SK-N-SH (cell line): ENCODE results near the gene PRUNE1. TPM values are rescaled to one million over a fixed set of nuclear protein-coding genes. Genes with fewer than 3 reads are reported as not detected.

Experiments used
- CTCF ChIA-PET: fragments of 300-600, 350-600 bp; formaldehyde crosslinking; extraction: SDS; loops from one replicate; lab custom pipeline; 2021; lab: Yijun Ruan, JAX
- POLR2A ChIA-PET: fragments of 350-600 bp; sonication (Branson Sonifier 250); formaldehyde crosslinking; extraction: SDS; loops from one replicate; lab custom pipeline; 2020; ENCODE audit warnings: antibody characterized with exemption, inconsistent platforms; lab: Yijun Ruan, JAX
- DNase-seq: peaks from one replicate; pipeline ENCODE4 v3.0.0; 2012
- H2AFZ ChIP-seq: fragments of 200-600 bp; sonication (generic); 2 replicates; pipeline ENCODE4 v1.8.1; 2016; ENCODE audit warnings: antibody characterized with exemption, mild to moderate bottlenecking, low read depth
- H3F3A ChIP-seq: fragments of 200-600 bp; sonication (generic); replicated peaks from 2 replicates; pipeline ENCODE3; 2016; ENCODE audit warnings: antibody characterized with exemption, mild to moderate bottlenecking; ENCODE audit not compliant: insufficient read depth
- H3K27ac ChIP-seq, 2 experiments: fragments of 200-500 bp in 1 of 2; fragments of 200-600 bp in 1 of 2; sonication (Bioruptor generic) in 1 of 2; sonication (generic), shearing (Covaris generic) in 1 of 2; 2 replicates each; pipeline versions ENCODE4 v1.5.1 to v1.6.1; 2014 to 2016; ENCODE audit warnings: low read depth in 2 of 2, inconsistent platforms in 1 of 2, low read length in 1 of 2, mild to moderate bottlenecking in 1 of 2, mixed read lengths in 1 of 2
- H3K27me3 ChIP-seq: fragments of 200-600 bp; sonication (generic), shearing (Covaris generic); 2 replicates; pipeline ENCODE4 v1.6.1; 2016; ENCODE audit warnings: mixed run types; ENCODE audit not compliant: insufficient read depth
- H3K36me3 ChIP-seq, 2 experiments: fragments of 200-500 bp in 1 of 2; fragments of 200-600 bp in 1 of 2; sonication (Bioruptor generic) in 1 of 2; sonication (generic) in 1 of 2; replicated peaks in 1 of 2; 2 replicates each; pipeline versions ENCODE3 to v1.5.1; 2014 to 2016; ENCODE audit warnings: low read length in 1 of 2, mild to moderate bottlenecking in 1 of 2; ENCODE audit not compliant: insufficient read depth in 2 of 2, control insufficient read depth in 1 of 2
- H3K4me1 ChIP-seq, 2 experiments: fragments of 200-500 bp in 1 of 2; fragments of 200-600 bp in 1 of 2; sonication (Bioruptor generic) in 1 of 2; sonication (generic), shearing (Covaris generic) in 1 of 2; 2 replicates each; pipeline versions ENCODE4 v1.5.1 to v1.6.1; 2014 to 2016; ENCODE audit warnings: low read depth in 1 of 2, low read length in 1 of 2, mixed run types in 1 of 2; ENCODE audit not compliant: insufficient read depth in 2 of 2, control insufficient read depth in 1 of 2
- H3K4me2 ChIP-seq: fragments of 200-600 bp; sonication (generic), shearing (Covaris generic); 2 replicates; pipeline ENCODE4 v1.6.1; 2017; ENCODE audit warnings: mixed run types
- H3K4me3 ChIP-seq, 2 experiments: fragments of 200-500 bp in 1 of 2; fragments of 200-600 bp in 1 of 2; sonication (Bioruptor generic) in 1 of 2; sonication (generic), shearing (Covaris generic) in 1 of 2; 2 replicates each; pipeline versions ENCODE4 v1.5.1 to v1.8.1; 2014 to 2016; ENCODE audit warnings: low read depth in 2 of 2, inconsistent platforms in 1 of 2, low read length in 1 of 2, mild to moderate bottlenecking in 1 of 2, mixed read lengths in 1 of 2, moderate library complexity in 1 of 2
- H3K79me2 ChIP-seq: fragments of 200-600 bp; sonication (generic); 2 replicates; pipeline ENCODE4 v1.8.1; 2017; ENCODE audit warnings: mild to moderate bottlenecking; ENCODE audit not compliant: insufficient read depth
- H3K9ac ChIP-seq: fragments of 200-600 bp; sonication (generic); 2 replicates; pipeline ENCODE4 v1.6.1; 2017; ENCODE audit warnings: mixed run types
- H3K9me2 ChIP-seq: fragments of 200-600 bp; sonication (generic); 2 replicates; pipeline ENCODE4 v1.6.1; 2017; ENCODE audit warnings: mixed run types
- H3K9me3 ChIP-seq: fragments of 200-600 bp; sonication (generic); 2 replicates; pipeline ENCODE4 v1.6.1; 2017; ENCODE audit warnings: mixed run types, mild to moderate bottlenecking, moderate library complexity
- H4K20me1 ChIP-seq: fragments of 200-600 bp; sonication (generic); 2 replicates; pipeline ENCODE4 v1.6.1; 2017; ENCODE audit warnings: mild to moderate bottlenecking, mixed run types; ENCODE audit not compliant: insufficient read depth
- ELF1 ChIP-seq: IDR thresholded peaks from 2 replicates; pipeline ENCODE4 v1.4.0; 2012
- EZH2phosphoT487 ChIP-seq: fragments of 200-600 bp; sonication (generic); IDR thresholded peaks from 2 replicates; pipeline ENCODE4 v1.6.1; 2017; ENCODE audit warnings: low read depth, mixed run types, mild to moderate bottlenecking, antibody characterized with exemption, moderate library complexity, borderline replicate concordance
- MEF2A ChIP-seq: IDR thresholded peaks from 2 replicates; pipeline ENCODE4 v1.4.0; 2012; ENCODE audit warnings: low read depth, borderline replicate concordance
- NRF1 ChIP-seq: IDR thresholded peaks from 2 replicates; pipeline ENCODE4 v1.6.1; 2012; ENCODE audit warnings: low read depth, mild to moderate bottlenecking, low read length
- PBX3 ChIP-seq: IDR thresholded peaks from 2 replicates; pipeline ENCODE4; 2012
- RAD21 ChIP-seq: IDR thresholded peaks from 2 replicates; pipeline ENCODE4 v1.6.1; 2012; ENCODE audit warnings: mild to moderate bottlenecking, low read length
- RFX5 ChIP-seq: IDR thresholded peaks from 2 replicates; pipeline ENCODE4 v1.6.1; 2012; ENCODE audit warnings: mild to moderate bottlenecking, improper control_type of control experiment, low read length
- YY1 ChIP-seq: IDR thresholded peaks from 2 replicates; pipeline ENCODE4 v1.4.0; 2012; ENCODE audit warnings: low read depth, mild to moderate bottlenecking
- ZBTB33 ChIP-seq: IDR thresholded peaks from 2 replicates; pipeline ENCODE4 v1.4.0; 2012; ENCODE audit warnings: low read depth, borderline replicate concordance
- WGBS: methylation state at CpG from one replicate; pipeline ENCODE4 v1.1.6; 2017; ENCODE audit warnings: low lambda C conversion rate; 5-methylcytosine and 5-hydroxymethylcytosine counted together
- polyA plus RNA-seq, 3 experiments: library from polyadenylated mRNA; depleted of rRNA; stranded (reverse); fragments of >200 nt; gene quantifications; 2 replicates each; pipeline ENCODE4 v1.2.3, GENCODE V29; 2012
- TF ChIP-seq, protein P1 (sequence below): IDR thresholded peaks from 2 replicates; pipeline ENCODE4 v1.6.1; 2012; ENCODE audit warnings: mild to moderate bottlenecking, low read depth, low read length, moderate library complexity

Gene PRUNE1
- polyA plus RNA-seq, 1 of the 3 experiments (the other 2 are of a cell fraction) = 7.3 TPM

DNA sequence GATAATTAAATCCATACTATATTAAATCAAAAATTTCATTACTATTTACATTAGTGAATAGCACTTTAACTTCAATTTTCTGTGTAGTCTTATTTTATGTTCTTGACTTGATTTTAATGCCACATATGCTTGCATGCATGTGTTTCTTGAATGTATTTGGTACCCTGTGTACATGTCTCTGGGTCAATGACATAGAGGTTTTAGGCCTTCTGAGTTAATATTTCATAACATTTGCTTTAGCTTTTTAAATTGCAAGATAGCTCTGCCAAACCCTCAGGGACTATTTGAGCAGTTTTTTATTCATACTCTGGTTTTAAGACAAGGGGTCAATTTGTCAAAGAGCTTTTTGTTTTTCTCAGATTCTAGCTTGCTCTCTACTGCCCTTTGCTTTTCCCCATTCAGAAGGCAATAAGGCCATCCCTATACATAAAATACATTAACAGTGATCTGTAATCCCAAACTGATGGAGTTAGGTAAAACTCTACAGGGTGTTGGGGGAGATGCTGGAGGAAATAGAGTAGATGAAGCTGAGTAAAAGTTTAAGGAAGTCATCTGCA is 56.9 kb downstream of the PRUNE1 start (continued):
- TF ChIP-seq, protein P1, sequence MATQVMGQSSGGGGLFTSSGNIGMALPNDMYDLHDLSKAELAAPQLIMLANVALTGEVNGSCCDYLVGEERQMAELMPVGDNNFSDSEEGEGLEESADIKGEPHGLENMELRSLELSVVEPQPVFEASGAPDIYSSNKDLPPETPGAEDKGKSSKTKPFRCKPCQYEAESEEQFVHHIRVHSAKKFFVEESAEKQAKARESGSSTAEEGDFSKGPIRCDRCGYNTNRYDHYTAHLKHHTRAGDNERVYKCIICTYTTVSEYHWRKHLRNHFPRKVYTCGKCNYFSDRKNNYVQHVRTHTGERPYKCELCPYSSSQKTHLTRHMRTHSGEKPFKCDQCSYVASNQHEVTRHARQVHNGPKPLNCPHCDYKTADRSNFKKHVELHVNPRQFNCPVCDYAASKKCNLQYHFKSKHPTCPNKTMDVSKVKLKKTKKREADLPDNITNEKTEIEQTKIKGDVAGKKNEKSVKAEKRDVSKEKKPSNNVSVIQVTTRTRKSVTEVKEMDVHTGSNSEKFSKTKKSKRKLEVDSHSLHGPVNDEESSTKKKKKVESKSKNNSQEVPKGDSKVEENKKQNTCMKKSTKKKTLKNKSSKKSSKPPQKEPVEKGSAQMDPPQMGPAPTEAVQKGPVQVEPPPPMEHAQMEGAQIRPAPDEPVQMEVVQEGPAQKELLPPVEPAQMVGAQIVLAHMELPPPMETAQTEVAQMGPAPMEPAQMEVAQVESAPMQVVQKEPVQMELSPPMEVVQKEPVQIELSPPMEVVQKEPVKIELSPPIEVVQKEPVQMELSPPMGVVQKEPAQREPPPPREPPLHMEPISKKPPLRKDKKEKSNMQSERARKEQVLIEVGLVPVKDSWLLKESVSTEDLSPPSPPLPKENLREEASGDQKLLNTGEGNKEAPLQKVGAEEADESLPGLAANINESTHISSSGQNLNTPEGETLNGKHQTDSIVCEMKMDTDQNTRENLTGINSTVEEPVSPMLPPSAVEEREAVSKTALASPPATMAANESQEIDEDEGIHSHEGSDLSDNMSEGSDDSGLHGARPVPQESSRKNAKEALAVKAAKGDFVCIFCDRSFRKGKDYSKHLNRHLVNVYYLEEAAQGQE = no peak
- TF ChIP-seq ZBTB33 = no peak

- peak overlapping the region in 1 of 2 experiments; percentile 29; a peak in 1 of 4 replicates for H3K27ac ChIP-seq
- no peaks in the 10 kb centered on the region for H3K27me3 ChIP-seq
- H3K36me3 ChIP-seq = peaks cover 21 to 45% of the 10 kb centered on the region in 2 experiments
- DNase-seq = no peak
- H4K20me1 ChIP-seq = peaks cover 32% of the 10 kb centered on the region
- POLR2A ChIA-PET = interaction anchor here (0.6 kb wide), 1 partner anchor 89 kb away, joined by 3 read pairs; the partner anchor contains the start of gene TNFAIP8L2
- no peaks in the 10 kb centered on the region for H3K9me2 ChIP-seq
- H3K4me1 ChIP-seq = peaks cover 9 to 13% of the 10 kb centered on the region in 2 experiments
- H2AFZ ChIP-seq = no peak overlapping the region
- H3K4me3 ChIP-seq = no peak overlapping the region
- H3F3A ChIP-seq = peaks cover 53% of the 10 kb centered on the region
- H3K9ac ChIP-seq = no peak overlapping the region
- CTCF ChIA-PET = interaction anchor here (0.7 to 1.9 kb wide), 4 partner anchors 19 to 89 kb away, joined by 3 to 8 read pairs (median 6); partner anchors contain the start of genes C1orf56, MINDY1 and TNFAIP8L2
- H3K9me3 ChIP-seq = no peaks in the 10 kb centered on the region
- WGBS = 100% methylated on average over 2 of the region's 4 CpGs
- H3K79me2 ChIP-seq = peaks cover 73% of the 10 kb centered on the region
- no peak for TF ChIP-seq RFX5
- no peak overlapping the region for H3K4me2 ChIP-seq
Measured at GRCh38 chr1:151067185-151067584, 58.9 kb downstream of the PRUNE1 start.

- no peak overlapping the region for H3K4me2 ChIP-seq
- H3K79me2 ChIP-seq = peaks cover 58% of the 10 kb centered on the region
- no peaks in the 10 kb centered on the region for H3K27me3 ChIP-seq
- POLR2A ChIA-PET = no interaction called here
- peaks cover 21 to 43% of the 10 kb centered on the region in 2 experiments for H3K36me3 ChIP-seq
- 87% methylated on average over 5 of the region's 5 CpGs for WGBS
- no peak overlapping the region for H2AFZ ChIP-seq
- no peaks in the 10 kb centered on the region for H3K9me3 ChIP-seq
- no peak overlapping the region for H3K4me3 ChIP-seq
- peaks cover 31% of the 10 kb centered on the region for H4K20me1 ChIP-seq
- no peak for DNase-seq
- H3K9ac ChIP-seq = no peak overlapping the region
- H3K27ac ChIP-seq = peak overlapping the region in 1 of 2 experiments; percentile 91; a peak in 1 of 4 replicates
- peaks cover 5 to 12% of the 10 kb centered on the region in 2 experiments; a peak in 3 of 4 replicates for H3K4me1 ChIP-seq
- H3K9me2 ChIP-seq = no peaks in the 10 kb centered on the region
- H3F3A ChIP-seq = peaks cover 47% of the 10 kb centered on the region
- CTCF ChIA-PET = no interaction called here
- TF ChIP-seq EZH2phosphoT487 (no peak), PBX3 (no peak), MEF2A (no peak), ELF1 (no peak), ZBTB33 (no peak), RAD21 (no peak), NRF1 (no peak), YY1 (no peak)
- TF ChIP-seq, protein P1 = no peak
Measured at GRCh38 chr1:151069103-151069486, 60.8 kb downstream of the PRUNE1 start.
